SJSA1 (cell line): ENCODE results near the gene ZNF346. TPM values are rescaled to one million over a fixed set of nuclear protein-coding genes. Genes with fewer than 3 reads are reported as not detected.

Experiments
- DNase-seq, 2 experiments: peaks; one replicate each; pipeline ENCODE4 v3.0.0-alpha.2; 2015 to 2020; ENCODE audit warnings: low spot score in 2 of 2, low read depth in 1 of 2
- H3K27ac ChIP-seq: fragments of 250-450 bp; sonication (Bioruptor Pico); 2 replicates; pipeline ENCODE4 v1.5.1; 2020; ENCODE audit warnings: mild to moderate bottlenecking, moderate library complexity
- H3K27me3 ChIP-seq: fragments of 250-450 bp; sonication (Bioruptor Pico); replicated peaks from 2 replicates; pipeline ENCODE4 v1.5.1; 2020; ENCODE audit warnings: mild to moderate bottlenecking, moderate library complexity
- H3K36me3 ChIP-seq: fragments of 250-450 bp; sonication (Bioruptor Pico); 2 replicates; pipeline ENCODE4 v1.5.1; 2020; ENCODE audit warnings: mild to moderate bottlenecking
- H3K4me1 ChIP-seq: fragments of 250-450 bp; sonication (Bioruptor Pico); replicated peaks from 2 replicates; pipeline ENCODE4 v1.6.1; 2021; ENCODE audit warnings: mild to moderate bottlenecking
- H3K4me3 ChIP-seq: fragments of 250-450 bp; sonication (Bioruptor Pico); 2 replicates; pipeline ENCODE4 v1.5.1; 2020; ENCODE audit warnings: mild to moderate bottlenecking
- H3K9me3 ChIP-seq: fragments of 250-450 bp; sonication (Bioruptor Pico); replicated peaks from 2 replicates; pipeline ENCODE4 v1.5.1; 2020; ENCODE audit warnings: mild to moderate bottlenecking
- total RNA-seq: library from RNA; depleted of rRNA; stranded (reverse); fragments of >200 nt; shearing (Covaris generic); gene quantifications from 2 replicates; pipeline ENCODE4 v1.2.3, GENCODE V29; 2014

ZNF346 gene
- total RNA-seq, 1 experiment from 2014 or later, result 25.2 TPM

DNA sequence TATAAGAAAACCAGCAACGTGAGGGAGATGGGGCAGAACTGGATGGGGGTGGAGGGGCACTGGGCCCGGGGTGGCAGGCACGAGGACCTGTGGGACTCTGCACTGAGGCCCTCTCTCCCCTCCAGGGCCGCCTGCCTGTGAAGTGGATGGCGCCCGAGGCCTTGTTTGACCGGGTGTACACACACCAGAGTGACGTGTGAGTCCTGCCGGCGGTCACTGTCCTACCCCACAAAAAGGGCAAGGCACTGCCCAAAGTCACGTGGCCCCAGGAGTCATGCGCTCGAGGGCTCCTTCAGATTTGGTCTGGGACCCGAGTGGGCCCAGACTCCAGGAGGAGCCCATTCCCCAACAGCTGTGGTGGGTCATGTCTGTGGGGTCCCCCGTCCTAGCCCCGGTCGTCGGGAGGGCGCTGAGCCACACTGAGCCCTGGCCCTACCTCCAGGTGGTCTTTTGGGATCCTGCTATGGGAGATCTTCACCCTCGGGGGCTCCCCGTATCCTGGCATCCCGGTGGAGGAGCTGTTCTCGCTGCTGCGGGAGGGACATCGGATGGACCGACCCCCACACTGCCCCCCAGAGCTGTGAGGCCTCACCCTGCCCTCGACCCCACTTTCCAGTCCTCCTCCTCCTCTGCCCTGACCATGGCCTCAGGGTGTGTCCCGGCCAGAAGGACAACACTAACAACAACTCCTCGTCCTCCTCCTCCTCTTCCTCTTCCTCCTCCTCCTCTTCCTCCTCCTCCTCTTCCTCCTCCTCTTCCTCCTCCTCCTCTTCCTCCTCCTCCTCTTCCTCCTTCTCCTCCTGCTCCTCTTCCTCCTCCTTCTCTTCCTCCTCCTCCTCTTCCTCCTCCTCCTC lies 73.9 kb downstream of the ZNF346 start:
- Histone ChIP-seq H3K9me3 (no peaks in the 10 kb centered on the region), H3K4me3 (no peak overlapping the region), H3K4me1 (no peaks in the 10 kb centered on the region; the same call in 1 of the 2 replicates), H3K36me3 (no peaks in the 10 kb centered on the region), H3K27ac (no peak overlapping the region), H3K27me3 (0 out of 2 replicates have a peak, but pooled peaks cover 9% of the 10 kb centered on the region)
- DNase-seq, result no peak

DNA sequence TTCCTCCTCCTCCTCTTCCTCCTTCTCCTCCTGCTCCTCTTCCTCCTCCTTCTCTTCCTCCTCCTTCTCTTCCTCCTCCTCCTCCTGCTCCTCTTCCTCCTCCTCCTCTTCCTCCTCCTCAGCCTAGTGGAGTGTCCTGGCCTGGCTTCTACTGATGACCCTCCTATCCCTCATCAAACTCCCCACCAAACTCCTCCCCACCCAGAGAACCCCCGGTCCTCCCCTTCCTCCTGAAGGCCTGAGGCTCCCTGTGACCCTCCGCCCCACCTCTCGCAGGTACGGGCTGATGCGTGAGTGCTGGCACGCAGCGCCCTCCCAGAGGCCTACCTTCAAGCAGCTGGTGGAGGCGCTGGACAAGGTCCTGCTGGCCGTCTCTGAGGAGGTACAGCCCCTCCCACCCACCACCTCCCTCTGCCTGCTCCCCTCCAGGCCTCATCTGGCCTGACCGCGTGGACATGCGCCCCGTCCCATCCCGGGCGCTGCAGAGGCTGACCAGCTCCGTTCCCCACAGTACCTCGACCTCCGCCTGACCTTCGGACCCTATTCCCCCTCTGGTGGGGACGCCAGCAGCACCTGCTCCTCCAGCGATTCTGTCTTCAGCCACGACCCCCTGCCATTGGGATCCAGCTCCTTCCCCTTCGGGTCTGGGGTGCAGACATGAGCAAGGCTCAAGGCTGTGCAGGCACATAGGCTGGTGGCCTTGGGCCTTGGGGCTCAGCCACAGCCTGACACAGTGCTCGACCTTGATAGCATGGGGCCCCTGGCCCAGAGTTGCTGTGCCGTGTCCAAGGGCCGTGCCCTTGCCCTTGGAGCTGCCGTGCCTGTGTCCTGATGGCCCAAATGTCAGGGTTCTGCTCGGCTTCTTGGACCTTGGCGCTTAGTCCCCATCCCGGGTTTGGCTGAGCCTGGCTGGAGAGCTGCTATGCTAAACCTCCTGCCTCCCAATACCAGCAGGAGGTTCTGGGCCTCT lies 74.8 kb downstream of the ZNF346 start:
- Histone ChIP-seq H3K36me3 (no peaks in the 10 kb centered on the region), H3K4me1 (no peaks in the 10 kb centered on the region; the same call in 1 of the 2 replicates), H3K4me3 (no peak overlapping the region), H3K27me3 (0 out of 2 replicates have a peak, but pooled peaks cover 9% of the 10 kb centered on the region), H3K27ac (no peak overlapping the region), H3K9me3 (no peaks in the 10 kb centered on the region)
- DNase-seq, result no peak

DNA sequence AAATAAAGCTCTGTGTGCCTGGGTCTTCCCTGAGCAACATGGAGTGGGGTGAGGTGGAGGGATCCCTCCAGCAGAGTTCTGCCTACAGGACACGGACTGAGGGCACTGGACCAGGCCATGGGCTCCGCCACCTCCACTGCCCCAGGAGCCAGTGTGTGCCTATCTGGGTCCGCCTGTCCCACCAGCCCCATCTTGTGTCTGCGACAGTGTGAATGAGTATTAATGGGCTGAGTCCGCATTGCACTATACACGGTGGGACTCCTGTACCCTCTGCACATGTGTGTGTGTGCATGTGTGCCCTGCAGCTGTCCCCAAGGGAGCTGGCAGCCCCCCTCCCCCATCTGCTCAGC lies 75.6 kb downstream of the ZNF346 start:
- DNase-seq, result no peak
- Histone ChIP-seq H3K36me3 (no peaks in the 10 kb centered on the region), H3K4me1 (no peaks in the 10 kb centered on the region; the same call in 1 of the 2 replicates), H3K4me3 (no peak overlapping the region), H3K9me3 (no peaks in the 10 kb centered on the region), H3K27ac (no peak overlapping the region), H3K27me3 (0 out of 2 replicates have a peak, but pooled peaks cover 9% of the 10 kb centered on the region)

DNA sequence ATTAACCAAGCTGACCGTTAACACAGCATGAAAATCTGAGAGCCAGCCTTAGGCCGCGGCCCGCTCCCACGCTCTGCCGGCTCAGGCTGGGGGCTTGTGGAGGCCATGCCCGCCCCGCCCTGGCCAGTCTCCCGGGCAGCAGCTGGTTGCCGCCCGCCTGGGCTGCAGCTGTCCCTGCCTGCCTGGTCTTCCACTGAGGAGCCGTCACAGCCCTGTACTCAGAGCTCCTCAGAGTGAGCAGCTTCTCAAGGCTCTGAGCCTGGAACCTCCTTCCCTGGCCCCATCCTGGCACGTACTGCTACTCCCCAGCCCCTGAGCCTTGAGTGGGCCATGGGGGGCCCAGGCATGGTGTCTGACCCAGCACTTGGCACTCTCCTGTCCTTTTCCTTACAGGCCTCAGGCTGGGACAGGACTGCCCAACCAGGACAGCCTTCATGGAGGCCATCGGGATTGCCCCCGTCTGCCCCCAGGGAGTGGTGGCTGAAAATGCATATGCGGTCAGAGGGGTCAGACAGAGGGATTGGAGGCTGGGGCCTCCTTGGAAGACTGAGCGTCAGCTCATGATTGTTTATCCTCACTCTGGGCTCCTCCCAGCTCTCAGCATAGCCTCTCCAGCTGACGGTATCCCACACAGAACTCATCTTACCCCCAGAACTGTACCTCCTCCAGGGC lies 76.1 kb downstream of the ZNF346 start:
- Histone ChIP-seq H3K9me3 (no peaks in the 10 kb centered on the region), H3K4me1 (no peaks in the 10 kb centered on the region; the same call in 1 of the 2 replicates), H3K4me3 (no peak overlapping the region), H3K36me3 (no peaks in the 10 kb centered on the region), H3K27me3 (0 out of 2 replicates have a peak, but pooled peaks cover 9% of the 10 kb centered on the region), H3K27ac (no peak overlapping the region)
- no peak for DNase-seq

DNA sequence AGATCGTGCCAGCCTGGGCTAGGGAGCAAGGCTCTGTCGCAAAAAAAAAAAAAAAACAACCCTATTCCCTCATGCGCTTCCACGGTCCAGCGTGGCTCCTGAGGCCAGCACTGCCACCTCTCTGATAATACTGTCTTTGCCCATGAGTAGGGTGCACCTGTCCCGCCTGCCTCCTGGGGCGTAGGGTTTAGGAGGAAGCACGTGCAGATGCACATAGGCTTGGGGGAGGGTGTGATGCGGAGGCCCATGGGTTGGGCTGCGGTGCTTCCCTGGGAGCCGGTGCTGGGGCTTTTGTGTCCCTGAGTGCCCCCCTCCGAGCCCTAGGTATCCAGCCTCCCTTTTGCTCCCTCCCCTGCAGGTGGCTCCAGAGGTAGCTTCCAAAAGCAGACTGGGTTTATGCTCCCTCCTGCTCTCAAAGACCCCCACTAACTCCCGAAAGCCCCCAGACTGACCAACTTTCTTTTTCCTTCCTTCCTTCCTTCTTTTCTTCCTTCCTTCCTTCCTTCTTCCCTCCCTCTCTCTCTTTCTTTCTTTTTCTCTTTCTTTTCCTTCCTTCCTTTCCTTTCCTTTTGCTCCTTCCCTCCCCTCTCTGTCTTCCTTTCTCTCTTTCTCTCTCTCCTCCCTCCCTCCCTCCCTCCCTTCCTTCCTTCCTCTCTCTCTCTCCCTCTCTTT lies 77.1 kb downstream of the ZNF346 start:
- DNase-seq, result no peak
- Histone ChIP-seq H3K9me3 (no peaks in the 10 kb centered on the region), H3K36me3 (no peaks in the 10 kb centered on the region), H3K27me3 (peaks cover 8% of the 10 kb centered on the region; the same call in 1 of the 2 replicates), H3K4me3 (no peak overlapping the region), H3K4me1 (no peaks in the 10 kb centered on the region; the same call in 1 of the 2 replicates), H3K27ac (no peak overlapping the region)

DNA sequence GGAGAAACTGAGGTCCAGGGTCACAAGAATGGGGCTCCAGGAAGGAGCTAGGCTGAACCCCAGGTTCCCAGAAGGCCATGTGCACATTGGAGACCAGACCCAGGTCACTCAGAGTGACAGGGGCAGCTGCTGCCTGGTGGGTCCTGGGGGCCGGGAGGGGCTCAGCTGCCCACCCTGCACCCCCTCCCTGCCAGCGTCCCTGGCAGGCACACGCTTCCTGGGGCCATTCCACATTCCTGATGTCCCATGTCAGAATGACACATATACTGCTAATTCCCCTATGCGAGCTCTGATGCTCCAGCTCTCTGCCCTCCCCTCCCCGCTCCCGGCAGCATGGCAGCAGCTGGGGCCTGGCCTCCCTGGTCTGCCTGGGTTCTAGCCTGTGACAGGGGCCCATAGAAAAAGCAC lies 78.2 kb downstream of the ZNF346 start:
- Histone ChIP-seq H3K36me3 (no peaks in the 10 kb centered on the region), H3K27me3 (peaks cover 13% of the 10 kb centered on the region), H3K9me3 (no peaks in the 10 kb centered on the region), H3K4me1 (no peaks in the 10 kb centered on the region; the same call in 1 of the 2 replicates), H3K4me3 (no peak overlapping the region), H3K27ac (no peak overlapping the region)
- DNase-seq, result no peak

DNA sequence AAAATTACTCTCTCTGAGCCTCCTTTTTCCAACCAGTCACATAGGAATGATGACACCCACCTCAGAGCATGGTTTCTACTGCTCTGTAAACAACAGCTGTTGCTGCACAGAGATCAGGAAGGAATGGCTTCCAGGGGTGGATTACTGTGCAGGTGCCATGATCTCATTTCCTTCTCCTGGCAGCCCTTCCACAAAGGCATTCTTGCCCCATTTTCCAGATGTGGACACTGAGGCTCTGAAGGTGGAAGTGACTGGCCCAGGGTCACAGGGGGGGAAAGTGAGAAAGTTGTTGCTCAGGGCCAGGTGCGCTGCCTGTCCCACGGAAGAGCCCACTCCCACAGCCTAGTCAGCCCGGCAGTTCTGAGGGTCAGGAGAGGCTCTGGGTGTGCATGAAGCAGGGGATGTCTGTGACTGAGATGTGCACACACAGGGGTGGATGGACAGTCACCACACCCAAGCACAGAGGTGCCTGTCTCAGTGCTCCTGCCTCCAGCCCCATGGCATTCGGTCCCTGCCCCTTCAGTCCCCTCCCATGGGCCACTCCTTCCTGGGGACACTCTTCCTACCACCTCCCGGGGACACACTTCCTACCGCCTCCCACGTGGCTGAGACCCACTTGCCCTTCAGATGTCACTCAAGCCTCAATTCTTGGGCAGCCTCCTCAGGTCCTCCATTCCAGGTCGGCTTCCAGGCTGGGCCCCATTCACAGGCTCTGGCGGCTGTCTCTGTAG lies 81.2 kb downstream of the ZNF346 start:
- H3K9me3 ChIP-seq, result no peaks in the 10 kb centered on the region
- H3K27ac ChIP-seq, result no peak overlapping the region
- H3K27me3 ChIP-seq, result peaks cover 10% of the 10 kb centered on the region
- H3K36me3 ChIP-seq, result no peaks in the 10 kb centered on the region
- H3K4me3 ChIP-seq, result no peak overlapping the region
- no peaks in the 10 kb centered on the region; the same call in 1 of the 2 replicates for H3K4me1 ChIP-seq
- DNase-seq, result no peak

DNA sequence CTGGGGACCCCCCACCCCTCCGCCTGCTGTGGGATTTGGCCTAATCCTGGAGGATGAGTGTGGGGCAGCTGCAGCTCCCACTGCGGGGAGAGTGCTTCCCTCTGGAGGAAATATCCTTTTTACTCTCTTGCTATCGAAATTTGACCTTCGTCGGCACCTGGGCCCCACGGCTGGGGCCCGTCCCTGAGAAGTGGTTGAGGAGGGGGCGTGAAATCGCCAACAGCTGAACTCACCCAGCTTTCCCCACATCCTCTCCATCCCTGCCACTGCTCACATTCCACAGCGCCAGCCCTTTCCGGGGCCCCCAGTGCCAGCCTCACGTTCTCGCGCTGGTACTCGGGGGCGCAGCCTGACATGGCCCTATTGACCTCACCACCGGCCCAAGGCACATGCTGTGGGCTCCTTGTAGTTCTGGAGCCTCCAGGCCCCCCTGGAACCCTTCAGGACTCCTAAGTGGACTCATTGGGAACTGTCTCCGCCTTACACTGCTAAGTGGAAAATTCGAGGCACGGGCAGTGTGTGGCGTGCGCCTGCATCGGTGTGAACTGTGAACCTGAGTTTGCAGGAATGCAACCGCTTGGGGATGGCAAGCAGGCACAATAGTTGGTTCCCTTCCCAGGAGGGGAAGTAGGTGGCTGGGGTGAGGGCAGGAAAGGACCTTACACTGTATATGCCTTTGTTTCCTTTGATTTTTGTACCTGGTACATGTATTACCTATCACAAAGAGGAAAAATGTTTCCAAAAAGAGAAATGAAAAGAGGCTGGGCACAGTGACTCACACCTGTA lies 83.4 kb downstream of the ZNF346 start:
- no peaks in the 10 kb centered on the region for H3K36me3 ChIP-seq
- H3K9me3 ChIP-seq, result no peaks in the 10 kb centered on the region
- no peak overlapping the region for H3K27ac ChIP-seq
- H3K27me3 ChIP-seq, result peaks cover 7% of the 10 kb centered on the region
- no peak for DNase-seq
- no peaks in the 10 kb centered on the region for H3K4me1 ChIP-seq
- no peak overlapping the region for H3K4me3 ChIP-seq

DNA sequence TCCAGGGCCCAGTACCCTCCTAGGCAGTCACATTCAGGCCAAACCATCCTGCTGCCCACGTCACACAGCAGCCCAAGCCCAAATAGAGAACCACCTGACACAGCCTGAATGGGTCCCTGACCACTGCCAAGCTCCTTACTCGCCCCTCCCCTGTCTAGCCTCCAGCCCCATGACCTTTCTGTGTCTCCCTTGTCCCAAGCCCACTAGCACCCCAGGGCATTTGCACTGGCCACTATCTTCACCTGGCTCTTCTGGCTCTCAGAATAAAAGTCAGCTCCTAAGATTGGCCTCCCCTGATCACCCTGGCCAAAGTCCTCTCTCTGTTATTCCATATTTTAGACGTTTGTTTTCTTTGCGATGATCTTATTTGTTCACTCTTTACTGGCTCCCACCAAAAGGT lies 84.7 kb downstream of the ZNF346 start:
- no peak for DNase-seq
- Histone ChIP-seq H3K36me3 (no peaks in the 10 kb centered on the region), H3K27me3 (peaks cover 7% of the 10 kb centered on the region), H3K4me3 (no peak overlapping the region), H3K27ac (no peak overlapping the region), H3K4me1 (no peaks in the 10 kb centered on the region), H3K9me3 (no peaks in the 10 kb centered on the region)

DNA sequence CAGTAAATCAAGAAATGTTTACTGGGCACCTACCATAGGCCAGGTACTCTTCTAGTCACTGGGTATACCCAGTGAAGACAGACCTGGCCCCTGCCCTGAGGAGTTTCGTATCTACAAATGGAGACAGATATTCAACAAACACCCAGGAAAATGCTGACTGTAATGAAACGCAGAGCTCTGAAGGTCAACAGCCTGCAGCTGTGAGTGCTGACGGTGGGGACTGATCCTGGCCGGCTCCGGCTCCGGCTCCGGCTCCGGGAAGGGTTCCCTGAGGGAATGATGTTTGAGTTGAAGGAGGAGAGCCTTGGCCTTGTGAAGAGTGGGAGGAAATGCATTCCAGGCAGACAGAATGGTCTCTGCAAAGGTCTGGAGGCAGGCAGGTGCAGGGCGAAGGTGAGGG lies 87.3 kb downstream of the ZNF346 start:
- H3K9me3 ChIP-seq, result no peaks in the 10 kb centered on the region
- H3K27me3 ChIP-seq, result peaks cover 4% of the 10 kb centered on the region
- peaks cover 5% of the 10 kb centered on the region for H3K4me1 ChIP-seq
- no peak overlapping the region for H3K4me3 ChIP-seq
- H3K36me3 ChIP-seq, result no peaks in the 10 kb centered on the region
- no peak for DNase-seq
- H3K27ac ChIP-seq, result no peak overlapping the region

DNA sequence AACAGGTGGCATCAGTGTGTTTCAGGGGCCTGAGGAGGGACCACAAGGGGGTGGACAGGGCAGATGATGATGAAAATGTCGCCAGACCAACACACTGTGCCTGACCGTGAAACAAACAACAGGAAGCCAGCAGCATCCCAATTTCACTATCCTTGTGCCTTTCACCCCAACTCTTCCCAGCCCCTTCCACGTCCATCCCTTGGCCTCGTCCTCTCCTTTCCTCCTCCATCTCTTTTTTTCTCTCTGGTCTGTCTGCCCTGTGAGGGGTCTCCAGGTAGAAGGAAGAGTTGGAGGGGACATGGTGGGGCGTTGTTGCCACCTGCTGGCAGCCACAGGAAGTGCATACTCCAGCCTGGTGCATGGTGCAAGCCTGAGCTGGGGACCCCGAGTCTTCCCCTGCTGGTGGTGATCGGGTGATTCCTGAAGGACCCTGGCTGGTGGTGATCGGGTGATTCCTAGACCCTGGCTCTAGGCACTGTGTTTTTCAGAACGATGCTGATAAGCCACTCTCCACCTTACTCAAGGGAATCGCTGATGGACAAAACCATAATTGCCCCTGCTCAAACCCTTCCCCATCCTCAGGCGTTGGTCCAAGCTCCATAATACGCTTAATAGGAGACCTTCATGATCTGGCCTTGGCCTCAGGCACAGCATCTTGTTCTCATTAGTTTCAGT lies 89.4 kb downstream of the ZNF346 start:
- no peak overlapping the region for H3K4me3 ChIP-seq
- no peaks in the 10 kb centered on the region for H3K9me3 ChIP-seq

More for the DNA sequence above, 89.4 kb downstream of the ZNF346 start:
- DNase-seq, result peak; percentile 66 to 74
- no peaks in the 10 kb centered on the region for H3K36me3 ChIP-seq
- H3K27ac ChIP-seq, result no peak overlapping the region
- H3K27me3 ChIP-seq, result no peaks in the 10 kb centered on the region
- H3K4me1 ChIP-seq, result peaks cover 5% of the 10 kb centered on the region
